Calu3 (cell line): ENCODE results near the gene THAP4. TPM values are rescaled to one million over a fixed set of nuclear protein-coding genes. Genes with fewer than 3 reads are reported as not detected.

Experiments used
- BruUV-seq: library from RNA; stranded (reverse); fragments of 400-500 nt; replicated peaks from 2 replicates; lab custom pipeline; 2021; lab: Mats Ljungman, UMichigan
- CTCF ChIA-PET: fragments of 300-600 bp; sonication (Branson Sonifier 250); formaldehyde crosslinking; loops from one replicate; lab custom pipeline; 2022; ENCODE audit warnings: antibody characterized with exemption; lab: Charles Lee
- DNase-seq: peaks from one replicate; pipeline ENCODE4 v3.0.0; 2022
- H3K27ac Mint-ChIP-seq: one replicate; pipeline ENCODE4 v1.8.0; 2022; ENCODE audit warnings: mixed read lengths; ENCODE audit not compliant: unreplicated experiment
- H3K27me3 Mint-ChIP-seq: one replicate; pipeline ENCODE4 v1.8.0; 2022; ENCODE audit warnings: mixed read lengths; ENCODE audit not compliant: unreplicated experiment
- H3K36me3 Mint-ChIP-seq: one replicate; pipeline ENCODE4 v1.8.0; 2022; ENCODE audit warnings: mild to moderate bottlenecking, moderate library complexity, mixed read lengths; ENCODE audit not compliant: insufficient read depth, unreplicated experiment
- H3K4me1 Mint-ChIP-seq: one replicate; pipeline ENCODE4 v1.8.0; 2022; ENCODE audit warnings: mild to moderate bottlenecking, low read depth, mixed read lengths; ENCODE audit not compliant: unreplicated experiment
- H3K4me3 Mint-ChIP-seq: one replicate; pipeline ENCODE4 v1.8.0; 2022; ENCODE audit warnings: mild to moderate bottlenecking, low read depth, moderate library complexity, mixed read lengths; ENCODE audit not compliant: unreplicated experiment
- H3K9me3 Mint-ChIP-seq: one replicate; pipeline ENCODE4 v1.8.0; 2022; ENCODE audit warnings: low read depth, mixed read lengths; ENCODE audit not compliant: unreplicated experiment
- intact Hi-C: fragments of 100-400 bp; cut with micrococcal nuclease; formaldehyde crosslinking; loops from one replicate; pipeline ENCODE4 v1.10.0; 2022; ENCODE audit not compliant: unreplicated experiment
- total RNA-seq: library from RNA; stranded (reverse); gene quantifications from 2 replicates; pipeline ENCODE4 v1.2.3, GENCODE V29; 2022
- TF ChIP-seq, protein P1 (sequence below): fragments of 200-600 bp; IDR thresholded peaks from one replicate; pipeline ENCODE4 v1.8.0; 2022; ENCODE audit warnings: antibody characterized with exemption; ENCODE audit not compliant: unreplicated experiment

THAP4 gene
- total RNA-seq, 1 experiment from 2014 or later, result 57.5 TPM

DNA sequence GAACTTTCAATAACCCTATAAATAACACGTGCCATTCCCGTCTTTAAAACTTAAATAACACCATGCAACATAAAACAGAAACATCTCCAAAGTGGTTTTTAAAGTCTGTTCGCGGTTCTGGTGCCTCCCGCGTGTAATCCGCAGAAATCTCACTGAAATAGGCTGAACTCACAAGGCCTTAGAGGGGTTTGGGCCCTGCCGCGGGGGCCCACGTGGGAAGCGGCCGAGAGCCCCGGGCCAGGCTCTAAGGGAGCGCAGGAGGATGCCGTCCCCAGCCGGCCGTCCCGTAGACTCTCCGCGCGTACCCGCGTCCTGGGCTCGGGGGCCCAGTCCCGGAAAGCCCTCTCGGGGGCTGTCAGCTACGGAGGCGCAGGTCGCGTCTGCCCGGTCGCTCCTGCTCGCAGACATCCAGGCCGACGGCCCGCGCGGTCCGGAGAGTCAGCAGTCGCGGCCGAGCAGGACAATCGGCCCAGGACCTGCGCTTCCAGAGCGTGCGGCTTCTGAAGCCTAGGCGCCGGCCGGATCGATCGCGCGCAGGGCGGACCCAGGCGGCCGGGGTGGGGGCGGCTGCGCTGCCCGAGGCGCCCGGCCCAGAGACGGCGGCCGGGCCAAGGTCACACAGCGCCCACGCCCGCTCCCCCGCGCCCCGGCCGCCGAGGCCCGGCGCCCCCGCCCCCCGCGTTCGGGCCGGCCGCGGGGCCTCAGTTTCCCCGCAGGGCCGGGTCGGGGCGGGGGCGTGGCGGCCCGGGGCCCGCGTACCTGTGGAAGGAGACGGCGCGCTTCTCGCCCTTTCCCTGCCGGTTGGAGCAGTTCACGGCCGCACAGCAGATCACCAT lies 558 bp downstream of the THAP4 start:
- intact Hi-C loops, result no loop called here
- Mint-ChIP-seq H3K4me1 (peaks cover 23% of the 10 kb centered on the region), H3K4me3 (peak overlapping the region; percentile 74), H3K27ac (peak overlapping the region; percentile 39), H3K36me3 (peaks cover 84% of the 10 kb centered on the region), H3K9me3 (no peaks in the 10 kb centered on the region), H3K27me3 (no peaks in the 10 kb centered on the region)
- no TSS peak for BruUV-seq
- DNase-seq, result peak; percentile 72
- CTCF ChIA-PET, result interaction anchor here (0.6 kb wide), 2 partner anchors 62 to 183 kb away, joined by 4 read pairs; no protein-coding TSS in a partner anchor
- TF ChIP-seq, protein P1, sequence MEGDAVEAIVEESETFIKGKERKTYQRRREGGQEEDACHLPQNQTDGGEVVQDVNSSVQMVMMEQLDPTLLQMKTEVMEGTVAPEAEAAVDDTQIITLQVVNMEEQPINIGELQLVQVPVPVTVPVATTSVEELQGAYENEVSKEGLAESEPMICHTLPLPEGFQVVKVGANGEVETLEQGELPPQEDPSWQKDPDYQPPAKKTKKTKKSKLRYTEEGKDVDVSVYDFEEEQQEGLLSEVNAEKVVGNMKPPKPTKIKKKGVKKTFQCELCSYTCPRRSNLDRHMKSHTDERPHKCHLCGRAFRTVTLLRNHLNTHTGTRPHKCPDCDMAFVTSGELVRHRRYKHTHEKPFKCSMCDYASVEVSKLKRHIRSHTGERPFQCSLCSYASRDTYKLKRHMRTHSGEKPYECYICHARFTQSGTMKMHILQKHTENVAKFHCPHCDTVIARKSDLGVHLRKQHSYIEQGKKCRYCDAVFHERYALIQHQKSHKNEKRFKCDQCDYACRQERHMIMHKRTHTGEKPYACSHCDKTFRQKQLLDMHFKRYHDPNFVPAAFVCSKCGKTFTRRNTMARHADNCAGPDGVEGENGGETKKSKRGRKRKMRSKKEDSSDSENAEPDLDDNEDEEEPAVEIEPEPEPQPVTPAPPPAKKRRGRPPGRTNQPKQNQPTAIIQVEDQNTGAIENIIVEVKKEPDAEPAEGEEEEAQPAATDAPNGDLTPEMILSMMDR, result no peak

DNA sequence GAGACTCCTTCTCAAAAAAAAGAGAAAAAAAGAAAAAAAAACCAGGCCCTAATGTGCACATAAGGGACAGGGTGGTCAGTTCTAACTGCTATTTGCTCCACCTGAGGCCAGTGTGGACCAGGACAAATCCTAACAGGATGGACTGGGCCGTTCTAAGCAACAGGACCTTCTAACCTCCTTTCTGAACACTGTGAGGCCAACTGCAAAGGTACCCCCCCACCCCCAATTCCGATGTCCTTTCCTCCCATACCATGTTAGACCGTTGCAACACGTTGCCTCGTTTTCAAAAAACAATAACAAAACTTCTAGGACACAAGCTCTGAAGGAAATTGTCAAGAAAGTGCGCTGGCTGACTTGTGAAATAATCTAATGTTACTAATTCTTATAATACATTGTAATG lies 1.2 kb downstream of the THAP4 start:
- intact Hi-C loops, result no loop called here
- CTCF ChIA-PET, result interaction anchor here (0.6 kb wide), 1 partner anchor 62 kb away, joined by 4 read pairs; no protein-coding TSS in a partner anchor
- H3K36me3 Mint-ChIP-seq, result peaks cover 78% of the 10 kb centered on the region
- no peaks in the 10 kb centered on the region for H3K9me3 Mint-ChIP-seq
- DNase-seq, result no peak
- BruUV-seq, result no TSS peak
- H3K27me3 Mint-ChIP-seq, result no peaks in the 10 kb centered on the region
- peak overlapping the region; percentile 74 for H3K4me3 Mint-ChIP-seq
- peak overlapping the region; percentile 39 for H3K27ac Mint-ChIP-seq
- TF ChIP-seq, protein P1, result no peak
- H3K4me1 Mint-ChIP-seq, result peaks cover 16% of the 10 kb centered on the region

DNA sequence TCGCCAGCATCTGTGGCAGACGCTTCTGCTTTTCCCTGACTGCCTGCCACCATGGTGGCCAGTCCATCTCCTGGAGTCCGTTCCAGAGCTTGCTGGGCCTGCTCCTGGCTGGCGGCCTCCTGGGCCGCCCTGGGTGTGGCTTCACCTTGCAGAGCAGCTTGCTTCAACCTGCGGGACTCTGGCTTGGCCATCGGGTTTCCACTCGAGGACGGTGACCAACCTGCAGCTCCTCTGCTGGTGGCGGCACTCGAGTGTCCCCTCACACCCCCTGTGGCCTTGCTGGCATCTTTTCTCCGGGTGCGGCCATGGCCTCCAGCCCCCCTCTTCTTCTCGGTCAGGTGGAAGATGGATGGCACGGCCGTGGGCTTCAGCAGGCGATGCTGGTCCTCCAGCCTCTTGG lies 3.4 kb downstream of the THAP4 start:
- TF ChIP-seq, protein P1, result no peak
- H3K9me3 Mint-ChIP-seq, result no peaks in the 10 kb centered on the region
- BruUV-seq, result no TSS peak
- DNase-seq, result no peak
- H3K27ac Mint-ChIP-seq, result no peak overlapping the region
- peaks cover 10% of the 10 kb centered on the region for H3K4me1 Mint-ChIP-seq
- H3K4me3 Mint-ChIP-seq, result no peak overlapping the region
- H3K27me3 Mint-ChIP-seq, result no peaks in the 10 kb centered on the region
- intact Hi-C loops, result no loop called here
- peaks cover 82% of the 10 kb centered on the region for H3K36me3 Mint-ChIP-seq
- CTCF ChIA-PET, result no interaction called here

DNA sequence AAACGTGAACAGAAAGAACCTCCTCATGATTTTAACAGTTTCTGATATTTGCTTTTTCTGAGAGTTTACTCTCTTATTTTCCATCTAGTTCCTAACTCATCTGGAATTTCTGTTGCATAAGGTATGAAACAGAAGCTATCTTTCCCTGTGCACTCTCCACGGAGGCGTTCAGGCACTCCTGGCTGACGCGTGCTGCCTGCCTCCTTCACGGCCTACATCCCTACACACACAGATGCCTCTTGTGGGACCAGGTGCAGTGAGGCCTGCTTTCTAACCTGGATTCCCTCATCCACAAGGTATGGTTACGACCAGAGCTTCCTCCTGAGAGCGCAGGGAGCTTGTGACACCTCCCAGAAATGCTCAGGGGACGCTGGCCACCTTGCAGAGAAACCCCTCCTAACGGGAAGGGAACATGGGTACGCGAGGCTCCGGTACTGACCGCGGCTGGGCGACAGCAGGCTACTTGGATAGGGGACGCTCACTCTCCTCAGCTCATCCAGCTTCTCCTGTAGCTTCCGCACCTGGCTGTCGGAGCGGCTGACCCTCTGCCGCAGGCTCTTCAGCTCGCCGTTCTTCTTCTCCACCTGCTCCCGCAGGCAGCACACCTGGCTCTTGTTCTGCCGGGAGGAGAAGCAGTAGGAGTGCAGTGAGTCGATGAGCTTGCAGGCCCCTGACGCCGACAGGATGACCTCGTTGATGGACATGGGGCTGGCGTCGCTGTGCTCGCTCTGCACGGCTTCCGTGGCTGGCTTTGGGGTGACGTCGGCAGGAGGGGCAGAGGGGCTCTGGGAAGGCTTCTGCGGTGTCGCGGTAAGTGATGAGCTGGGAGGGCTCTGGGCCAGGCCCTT lies 4.3 kb downstream of the THAP4 start:
- DNase-seq, result no peak
- Mint-ChIP-seq H3K9me3 (no peaks in the 10 kb centered on the region), H3K36me3 (peaks cover 82% of the 10 kb centered on the region), H3K4me1 (peaks cover 17% of the 10 kb centered on the region), H3K4me3 (no peak overlapping the region), H3K27ac (no peak overlapping the region), H3K27me3 (no peaks in the 10 kb centered on the region)
- BruUV-seq, result no TSS peak
- intact Hi-C loops, result no loop called here
- TF ChIP-seq, protein P1, result no peak
- CTCF ChIA-PET, result no interaction called here
